MM.1S (cell line): Measurements from ENCODE around the gene RPS3.

ENCODE experiments used
- DNase-seq: peaks from one replicate; pipeline ENCODE4 v3.0.0-alpha.2; 2015
- H2AFZ ChIP-seq: fragments of 300-600 bp; sonication (generic); 2 replicates; pipeline ENCODE4 v1.6.0; 2016; ENCODE audit warnings: antibody characterized with exemption, low read length
- H3F3A ChIP-seq: fragments of 300-600 bp; sonication (generic); 2 replicates; pipeline ENCODE4 v1.6.1; 2016; ENCODE audit warnings: mild to moderate bottlenecking, antibody characterized with exemption, low read length, moderate library complexity, mixed read lengths; ENCODE audit not compliant: insufficient read depth
- H3K27ac ChIP-seq: fragments of 300-600 bp; sonication (generic); 2 replicates; pipeline ENCODE4 v1.5.1; 2016; ENCODE audit warnings: mild to moderate bottlenecking, low read length
- H3K27me3 ChIP-seq: fragments of 300-600 bp; sonication (generic); replicated peaks from 2 replicates; pipeline ENCODE4 v1.6.0; 2016; ENCODE audit warnings: low read length; ENCODE audit not compliant: insufficient read depth
- H3K36me3 ChIP-seq: fragments of 300-600 bp; sonication (generic); replicated peaks from 2 replicates; pipeline ENCODE4 v1.6.1; 2016; ENCODE audit warnings: mild to moderate bottlenecking, low read length, mixed read lengths; ENCODE audit not compliant: insufficient read depth
- H3K4me1 ChIP-seq: fragments of 300-600 bp; sonication (generic); 2 replicates; pipeline ENCODE4 v1.6.1; 2016; ENCODE audit warnings: low read length, mixed read lengths
- H3K4me2 ChIP-seq: fragments of 300-600 bp; sonication (generic); 2 replicates; pipeline ENCODE4 v1.6.0; 2016; ENCODE audit warnings: low read depth, low read length
- H3K4me3 ChIP-seq: fragments of 300-600 bp; sonication (generic); 2 replicates; pipeline ENCODE4 v1.5.1; 2016; ENCODE audit warnings: low read length, mixed read lengths
- H3K79me2 ChIP-seq: fragments of 300-600 bp; sonication (generic); 2 replicates; pipeline ENCODE4 v1.6.1; 2016; ENCODE audit warnings: mixed run types, low read length, mixed read lengths
- H3K9ac ChIP-seq: fragments of 300-600 bp; sonication (generic); 2 replicates; pipeline ENCODE4 v1.6.1; 2016; ENCODE audit warnings: low read length, mixed read lengths
- H3K9me2 ChIP-seq: fragments of 300-600 bp; sonication (generic); replicated peaks from 2 replicates; pipeline ENCODE4 v1.6.1; 2016; ENCODE audit warnings: mild to moderate bottlenecking, low read length, mixed read lengths; ENCODE audit not compliant: insufficient read depth
- H3K9me3 ChIP-seq: fragments of 300-600 bp; sonication (generic); replicated peaks from 2 replicates; pipeline ENCODE4 v1.6.1; 2016; ENCODE audit warnings: mild to moderate bottlenecking, low read length, mixed read lengths; ENCODE audit not compliant: insufficient read depth
- H4K20me1 ChIP-seq: fragments of 300-600 bp; sonication (generic); 2 replicates; pipeline ENCODE4 v1.6.1; 2016; ENCODE audit warnings: mild to moderate bottlenecking, low read length, moderate library complexity, mixed read lengths; ENCODE audit not compliant: insufficient read depth
- CTCF ChIP-seq: fragments of 300-600 bp; sonication (generic); IDR thresholded peaks from 2 replicates; pipeline ENCODE4 v1.5.1; 2016; ENCODE audit warnings: antibody characterized with exemption, low read length, mixed read lengths
- EZH2 ChIP-seq: fragments of 300-600 bp; sonication (generic); optimal IDR thresholded peaks from 2 replicates; pipeline ENCODE3; 2017; ENCODE audit warnings: low read depth, mild to moderate bottlenecking, antibody characterized with exemption, low read length, mixed read lengths
- EZH2phosphoT487 ChIP-seq: fragments of 300-600 bp; sonication (generic); IDR thresholded peaks from 2 replicates; pipeline ENCODE4 v1.6.1; 2018; ENCODE audit warnings: antibody characterized with exemption, low read length

Gene RPS3

GRCh38 chr11:75371949-75372876 is 27.1 kb upstream of the RPS3 start:
- no peaks in the 10 kb centered on the region for H3K9me2 ChIP-seq
- no peaks in the 10 kb centered on the region for H3K9me3 ChIP-seq
- H3K4me1 ChIP-seq = no peaks in the 10 kb centered on the region
- no peak overlapping the region for H2AFZ ChIP-seq
- H3K27me3 ChIP-seq = peaks cover 9% of the 10 kb centered on the region
- H3K4me3 ChIP-seq = no peak overlapping the region
- no peaks in the 10 kb centered on the region for H3F3A ChIP-seq
- H4K20me1 ChIP-seq = no peaks in the 10 kb centered on the region
- no peak overlapping the region for H3K27ac ChIP-seq
- no peaks in the 10 kb centered on the region for H3K79me2 ChIP-seq
- H3K36me3 ChIP-seq = no peaks in the 10 kb centered on the region
- no peak overlapping the region for H3K9ac ChIP-seq
- no peak overlapping the region for H3K4me2 ChIP-seq
- TF ChIP-seq CTCF = no peak
- no peak for TF ChIP-seq EZH2phosphoT487
- TF ChIP-seq EZH2 = no peak
- no peak for DNase-seq

- Histone ChIP-seq H3K4me2 (no peak overlapping the region), H3K4me1 (no peaks in the 10 kb centered on the region), H3F3A (no peaks in the 10 kb centered on the region), H3K27me3 (peaks cover 9% of the 10 kb centered on the region), H3K79me2 (no peaks in the 10 kb centered on the region), H3K9me3 (no peaks in the 10 kb centered on the region), H3K9me2 (no peaks in the 10 kb centered on the region), H3K36me3 (no peaks in the 10 kb centered on the region), H3K9ac (no peak overlapping the region), H4K20me1 (no peaks in the 10 kb centered on the region), H3K27ac (no peak overlapping the region), H3K4me3 (no peak overlapping the region), H2AFZ (no peak overlapping the region)
- TF ChIP-seq CTCF (no peak), EZH2 (no peak), EZH2phosphoT487 (no peak)
- no peak for DNase-seq
Measured at GRCh38 chr11:75373201-75373600, 26.1 kb upstream of the RPS3 start.

- H3K4me1 ChIP-seq = no peaks in the 10 kb centered on the region
- H3K36me3 ChIP-seq = no peaks in the 10 kb centered on the region
- H4K20me1 ChIP-seq = no peaks in the 10 kb centered on the region
- TF ChIP-seq CTCF = no peak
- TF ChIP-seq EZH2 = no peak
- TF ChIP-seq EZH2phosphoT487 = no peak
- no peak overlapping the region for H3K4me3 ChIP-seq
- no peak for DNase-seq
- no peaks in the 10 kb centered on the region for H3F3A ChIP-seq
- H2AFZ ChIP-seq = no peak overlapping the region
- no peak overlapping the region for H3K27ac ChIP-seq
- H3K27me3 ChIP-seq = peaks cover 9% of the 10 kb centered on the region
- H3K9me3 ChIP-seq = no peaks in the 10 kb centered on the region
- H3K79me2 ChIP-seq = no peaks in the 10 kb centered on the region
- no peaks in the 10 kb centered on the region for H3K9me2 ChIP-seq
- H3K9ac ChIP-seq = no peak overlapping the region
- no peak overlapping the region for H3K4me2 ChIP-seq
Measured at GRCh38 chr11:75374646-75375045, 24.7 kb upstream of the RPS3 start.
